Islet precursor cell (in vitro differentiated cells): ENCODE data around the gene ADORA2B.
"Not testable (repeated sequence)": the region's sequence is repeated elsewhere in the genome, so short reads cannot be mapped to it uniquely, and the experiment has no call there.

Experiments used
- DNase-seq: peaks from one replicate; pipeline ENCODE4 v3.0.0-alpha.2; 2018

Gene ADORA2B

DNA sequence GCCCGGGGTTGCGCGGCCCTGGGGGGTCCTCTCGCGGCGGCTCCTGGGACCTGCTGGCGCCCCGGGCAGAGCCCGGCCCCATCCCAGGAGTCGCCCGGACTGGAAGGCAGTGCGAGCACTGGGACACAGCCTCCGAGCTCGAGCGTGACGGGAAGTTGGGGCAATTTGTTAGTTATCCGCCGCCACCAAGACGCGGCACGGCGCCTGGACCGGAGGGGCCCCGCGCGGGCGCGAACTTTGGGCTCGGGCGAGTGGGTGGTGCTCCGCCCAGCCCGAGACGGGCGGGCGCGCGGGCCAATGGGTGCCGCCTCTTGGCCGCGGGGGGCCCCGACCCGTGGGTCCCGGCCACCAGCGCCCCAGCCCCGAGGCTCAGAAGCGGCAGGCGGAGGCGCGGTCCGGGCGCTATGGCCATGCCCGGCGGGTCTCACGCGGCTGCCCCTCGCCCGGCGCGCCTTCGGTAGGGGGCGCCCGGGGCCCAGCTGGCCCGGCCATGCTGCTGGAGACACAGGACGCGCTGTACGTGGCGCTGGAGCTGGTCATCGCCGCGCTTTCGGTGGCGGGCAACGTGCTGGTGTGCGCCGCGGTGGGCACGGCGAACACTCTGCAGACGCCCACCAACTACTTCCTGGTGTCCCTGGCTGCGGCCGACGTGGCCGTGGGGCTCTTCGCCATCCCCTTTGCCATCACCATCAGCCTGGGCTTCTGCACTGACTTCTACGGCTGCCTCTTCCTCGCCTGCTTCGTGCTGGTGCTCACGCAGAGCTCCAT is at the start of gene ADORA2B:
Gene ADORA2B (plus strand): TSS at position 372 of the 768 bp plus-strand sequence. CDS start 119 bp downstream, at position 491.
- peak; percentile 91 for DNase-seq

DNA sequence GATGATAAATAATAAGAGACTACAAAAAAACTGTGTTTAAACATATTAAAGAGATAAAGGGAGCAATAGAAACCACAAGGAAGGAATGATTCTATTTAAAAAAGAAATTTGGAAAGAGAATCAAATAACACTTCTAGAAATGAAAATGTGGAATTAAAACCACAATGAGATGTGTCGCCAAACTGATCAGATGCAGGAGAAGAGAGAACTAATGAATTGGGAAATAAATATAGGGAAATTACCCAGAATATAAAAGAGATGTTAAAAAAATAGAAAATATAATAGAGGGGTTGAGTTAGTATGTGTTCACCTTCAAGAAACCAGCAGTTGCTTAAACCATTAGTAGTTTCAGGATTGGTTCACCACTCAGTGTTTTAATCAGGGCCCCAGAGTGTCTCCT is 48.7 kb upstream of the ADORA2B start:
- peak; percentile 17 for DNase-seq

DNA sequence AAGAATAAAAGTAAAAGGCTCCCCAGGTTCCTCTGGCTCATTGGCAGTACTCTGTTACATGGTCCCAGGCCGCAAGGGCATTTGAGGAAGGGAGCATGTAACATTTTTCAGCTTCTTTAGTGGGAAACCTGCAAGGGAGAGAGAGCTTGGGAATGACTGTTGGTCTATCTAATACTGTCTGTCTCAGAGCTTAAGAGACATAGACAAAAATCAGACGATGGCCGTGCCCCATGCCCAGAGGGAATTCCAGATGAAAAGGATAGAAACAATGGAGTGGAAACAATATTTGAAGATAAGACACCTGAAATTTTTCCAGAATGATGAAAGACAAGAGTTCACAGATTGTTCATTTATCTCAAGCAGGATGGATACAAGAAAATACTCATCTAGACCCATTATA is 48.1 kb upstream of the ADORA2B start:
- DNase-seq, result no peak

GRCh38 chr17:15899596-15899995 is 45.3 kb upstream of the ADORA2B start:
- DNase-seq, result not testable (repeated sequence)

DNA sequence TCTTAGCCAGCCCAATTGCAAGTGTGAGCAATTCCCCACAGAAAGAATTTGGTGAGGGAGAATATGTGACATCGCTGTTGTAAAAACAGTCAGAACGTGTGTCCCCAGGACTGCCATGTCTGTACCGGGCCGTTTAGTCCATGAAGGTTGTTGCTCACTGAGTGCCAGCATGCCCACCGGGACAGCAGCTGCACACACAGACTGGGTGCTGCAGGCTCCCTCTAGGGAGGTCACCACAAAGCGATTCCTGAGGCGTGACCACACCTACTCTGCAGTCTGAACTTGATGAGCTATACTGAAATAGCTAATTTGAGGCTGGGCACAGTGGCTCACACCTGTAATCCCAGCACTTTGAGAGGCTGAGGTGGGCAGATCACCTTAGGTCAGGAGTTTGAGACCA is 44.1 kb upstream of the ADORA2B start:
- DNase-seq, result no peak

DNA sequence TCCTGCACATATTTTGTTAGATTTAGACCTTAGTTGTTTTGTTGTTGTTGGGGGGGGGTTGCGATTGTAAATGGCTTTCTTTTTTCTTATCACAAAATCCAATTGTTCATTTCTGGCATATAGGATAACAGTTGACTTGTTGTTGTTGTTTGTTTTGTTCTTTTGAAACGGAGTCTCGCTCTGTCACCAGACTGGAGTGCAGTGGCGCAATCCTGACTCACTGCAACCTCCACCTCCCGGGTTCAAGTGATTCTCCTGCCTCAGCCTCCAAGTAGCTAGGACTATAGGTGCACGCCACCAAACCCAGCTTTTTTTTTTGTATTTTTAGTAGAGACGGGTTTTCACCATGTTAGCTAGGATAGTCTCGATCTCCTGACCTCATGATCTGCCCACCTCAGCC is 39.7 kb upstream of the ADORA2B start:
- peak; percentile 18 for DNase-seq

DNA sequence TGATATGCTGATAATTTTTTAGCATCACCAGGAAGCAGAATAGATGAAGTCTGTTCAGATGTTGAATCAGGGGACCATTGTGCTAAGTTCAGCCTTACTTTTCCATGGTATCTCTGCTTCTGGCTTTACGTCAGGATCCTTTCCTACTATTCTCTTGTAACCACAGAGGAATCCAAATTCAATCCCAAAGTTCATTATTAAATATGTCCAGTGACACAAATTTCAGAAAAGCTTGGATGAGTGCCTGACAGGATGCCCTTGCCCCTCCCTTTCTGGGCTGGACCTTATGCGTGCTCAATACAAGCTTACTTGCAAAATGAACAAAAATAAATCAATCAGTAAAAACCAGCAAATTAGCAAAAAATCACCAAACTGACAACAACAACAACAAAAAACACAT is 37.6 kb upstream of the ADORA2B start:
- peak; percentile 16 for DNase-seq

DNA sequence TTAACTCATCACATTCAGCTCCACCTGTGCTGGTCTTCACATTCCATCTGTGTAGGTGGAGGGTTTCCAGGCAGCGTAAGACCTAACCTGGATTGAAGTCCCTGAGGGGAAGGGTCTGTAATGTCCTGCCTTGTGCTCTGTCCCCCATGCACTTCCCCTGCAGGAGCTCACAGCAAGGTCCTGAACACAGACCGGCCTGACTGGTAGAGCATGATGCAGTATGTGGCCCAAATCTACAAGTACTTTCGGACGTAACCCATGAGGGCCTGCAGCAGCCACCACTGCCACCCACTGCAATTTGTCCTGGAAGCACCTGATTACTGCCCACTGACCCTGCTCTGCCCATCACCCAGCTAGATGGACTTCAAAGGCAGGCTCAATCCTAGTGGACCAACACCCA is 36.6 kb upstream of the ADORA2B start:
- peak; percentile 63 for DNase-seq

GRCh38 chr17:15909481-15909991 is 35.4 kb upstream of the ADORA2B start:
- DNase-seq, result peak; percentile 81

GRCh38 chr17:15910791-15911190 is 34.1 kb upstream of the ADORA2B start:
- DNase-seq, result peak; percentile 92

- not testable (repeated sequence) for DNase-seq
These were observed 33.2 kb upstream of the ADORA2B start for GRCh38 chr17:15911701-15912100.

DNA sequence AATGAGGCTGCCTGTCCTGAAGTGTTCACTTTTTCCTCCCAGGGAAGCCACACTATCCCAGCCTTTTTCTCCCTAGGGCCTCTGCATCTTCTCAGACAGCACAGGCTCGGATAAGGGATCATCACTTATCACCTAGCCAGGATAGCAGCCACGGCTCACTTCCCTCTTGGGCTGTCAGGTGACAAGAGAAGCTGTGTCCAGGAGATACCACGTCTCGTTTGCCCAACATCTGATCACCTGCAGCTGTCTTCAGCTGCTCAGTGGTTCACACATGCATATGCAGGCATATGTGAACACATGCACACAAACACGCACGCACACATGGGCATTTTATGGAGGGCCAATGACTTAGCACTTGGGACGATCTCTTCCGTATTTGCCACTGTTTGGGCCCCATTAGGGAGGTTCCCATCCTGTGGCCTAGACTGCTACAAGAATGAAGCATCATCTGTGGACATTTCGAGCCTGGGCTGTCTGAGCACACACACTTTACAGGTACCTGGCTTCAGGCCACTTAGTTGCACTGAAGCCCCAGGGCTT is 32.4 kb upstream of the ADORA2B start:
- peak; percentile 43 for DNase-seq

GRCh38 chr17:15913826-15914225 is 31.1 kb upstream of the ADORA2B start:
- DNase-seq, result peak; percentile 29

DNA sequence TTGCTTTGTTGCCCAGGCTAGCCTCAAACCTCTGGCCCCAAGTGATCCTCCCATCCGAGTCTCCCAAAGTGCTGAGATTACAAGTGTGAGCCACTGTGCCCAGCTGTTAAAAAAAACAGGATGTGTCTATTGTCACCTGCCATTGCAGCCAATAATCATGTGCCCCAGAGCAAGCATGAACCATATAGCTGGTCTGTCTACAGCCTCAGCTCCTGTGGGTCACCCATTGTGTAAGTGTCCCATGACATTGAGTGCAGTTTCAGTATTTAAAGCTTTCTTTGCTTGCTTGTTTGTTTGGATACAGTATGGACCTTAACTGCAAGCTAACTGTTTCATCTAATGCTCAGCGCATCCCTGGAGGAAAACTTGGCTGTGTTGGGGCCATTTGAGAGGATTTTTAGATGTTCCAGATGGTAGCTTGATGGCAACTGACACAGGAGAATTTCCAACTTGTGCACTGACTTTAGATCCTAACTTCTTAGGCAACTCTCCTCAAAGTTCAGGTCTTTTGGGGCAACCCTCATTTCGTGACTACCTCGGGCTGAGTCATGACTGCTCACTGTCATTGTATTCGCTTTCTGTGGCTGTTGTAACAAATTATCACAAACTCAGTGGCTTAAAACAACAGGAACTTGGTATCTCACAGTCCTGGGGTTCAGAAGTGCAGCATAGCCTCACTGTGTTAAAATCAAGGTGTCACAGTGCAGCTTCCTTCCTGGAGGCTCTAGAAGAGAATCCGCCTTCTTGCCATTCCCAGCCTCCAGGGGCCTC is 30.3 kb upstream of the ADORA2B start:
- DNase-seq, result peak; percentile 31

DNA sequence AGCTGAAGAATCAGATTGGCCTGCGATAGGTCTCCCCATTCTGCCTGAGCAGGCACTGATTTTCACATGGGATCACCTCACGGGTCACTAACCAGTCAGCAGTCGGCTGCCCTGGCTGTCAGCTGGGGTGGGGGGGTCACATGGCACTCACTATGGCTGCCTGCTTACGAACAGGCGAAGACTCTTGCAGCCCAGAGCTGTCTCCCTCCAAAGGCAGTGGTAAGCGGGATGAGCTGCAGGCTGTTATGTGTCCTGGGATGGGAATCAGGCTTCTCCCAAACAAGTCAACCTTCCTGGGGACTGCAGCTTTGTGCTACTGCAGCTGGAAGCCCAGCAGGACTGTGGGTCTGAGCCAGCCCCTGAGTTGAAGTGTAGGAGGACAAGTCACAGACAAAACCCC is 29.0 kb upstream of the ADORA2B start:
- DNase-seq, result peak; percentile 67

- peak; percentile 51 for DNase-seq
These were observed 27.9 kb upstream of the ADORA2B start for GRCh38 chr17:15917021-15917437.

DNA sequence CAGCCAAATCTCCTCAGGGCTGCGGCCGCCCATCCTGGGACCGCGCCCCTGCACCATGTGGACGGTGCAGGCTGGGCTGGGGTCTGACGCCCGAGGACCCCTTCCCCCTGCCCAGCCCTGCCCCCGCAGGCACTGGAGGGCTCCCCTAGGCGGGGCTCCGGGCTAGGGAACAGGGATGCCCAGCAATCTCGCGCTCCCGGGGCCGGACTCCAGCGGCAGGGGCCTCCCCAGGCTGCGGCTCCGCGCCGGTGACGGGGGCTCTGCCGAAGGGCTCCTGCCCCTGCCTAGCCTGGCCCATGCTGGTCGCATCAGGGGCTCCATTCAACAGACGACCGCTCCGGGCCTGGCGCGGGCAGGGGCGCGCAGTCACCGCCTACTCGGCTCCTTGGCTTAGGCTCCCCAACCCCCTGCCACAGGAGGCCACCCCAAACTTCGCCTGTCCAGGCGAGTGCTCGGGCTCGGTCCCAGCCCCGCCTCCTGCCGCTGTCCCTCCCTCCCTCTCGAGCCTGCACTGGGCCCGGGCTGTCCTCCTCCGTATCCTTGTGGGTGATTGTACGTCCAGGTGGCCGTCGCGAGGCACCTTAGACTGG is 27.4 kb upstream of the ADORA2B start:
- DNase-seq, result peak; percentile 64

DNA sequence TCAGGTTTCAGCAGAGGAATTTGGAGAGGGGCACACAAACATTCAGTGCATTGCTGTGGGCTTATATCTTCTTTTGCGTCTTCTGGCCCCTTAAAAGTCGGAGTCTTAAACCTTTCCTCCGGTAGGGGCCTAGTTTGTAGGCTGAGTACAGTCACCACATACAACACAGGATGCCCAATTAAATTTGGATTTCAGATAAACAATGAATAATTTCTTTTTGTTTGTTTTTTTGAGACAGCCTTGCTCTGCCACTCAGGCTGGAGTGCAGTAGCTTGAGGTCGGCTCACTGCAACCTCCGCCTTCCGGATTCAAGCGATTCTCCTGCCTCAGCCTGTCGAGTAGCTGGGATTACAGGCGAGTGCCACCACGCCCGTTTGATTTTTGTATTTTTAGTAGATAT is 26.7 kb upstream of the ADORA2B start:
- DNase-seq, result no peak

GRCh38 chr17:15918661-15919259 is 26.2 kb upstream of the ADORA2B start:
- DNase-seq, result peak; percentile 45

- peak; percentile 50 for DNase-seq
These were observed 25.5 kb upstream of the ADORA2B start for GRCh38 chr17:15919466-15919865.

GRCh38 chr17:15920758-15921239 is 24.1 kb upstream of the ADORA2B start:
- DNase-seq, result peak; percentile 98

GRCh38 chr17:15921640-15922039 is 23.3 kb upstream of the ADORA2B start:
- no peak for DNase-seq

- peak; percentile 23 for DNase-seq
These were observed 22.3 kb upstream of the ADORA2B start for GRCh38 chr17:15922586-15922985.
